GM18517 (cell line): ENCODE results near the gene EIF3CL.
"Not testable (repeated sequence)": the region's sequence is repeated elsewhere in the genome, so short reads cannot be mapped to it uniquely, and the experiment has no call there.

Experiments
- ATAC-seq: cut with Tn5 transposase; IDR thresholded peaks from one replicate; pipeline ENCODE4 v1.9.1; 2021; ENCODE audit warnings: mild to moderate bottlenecking, moderate library complexity; ENCODE audit not compliant: unreplicated experiment

Gene EIF3CL

DNA sequence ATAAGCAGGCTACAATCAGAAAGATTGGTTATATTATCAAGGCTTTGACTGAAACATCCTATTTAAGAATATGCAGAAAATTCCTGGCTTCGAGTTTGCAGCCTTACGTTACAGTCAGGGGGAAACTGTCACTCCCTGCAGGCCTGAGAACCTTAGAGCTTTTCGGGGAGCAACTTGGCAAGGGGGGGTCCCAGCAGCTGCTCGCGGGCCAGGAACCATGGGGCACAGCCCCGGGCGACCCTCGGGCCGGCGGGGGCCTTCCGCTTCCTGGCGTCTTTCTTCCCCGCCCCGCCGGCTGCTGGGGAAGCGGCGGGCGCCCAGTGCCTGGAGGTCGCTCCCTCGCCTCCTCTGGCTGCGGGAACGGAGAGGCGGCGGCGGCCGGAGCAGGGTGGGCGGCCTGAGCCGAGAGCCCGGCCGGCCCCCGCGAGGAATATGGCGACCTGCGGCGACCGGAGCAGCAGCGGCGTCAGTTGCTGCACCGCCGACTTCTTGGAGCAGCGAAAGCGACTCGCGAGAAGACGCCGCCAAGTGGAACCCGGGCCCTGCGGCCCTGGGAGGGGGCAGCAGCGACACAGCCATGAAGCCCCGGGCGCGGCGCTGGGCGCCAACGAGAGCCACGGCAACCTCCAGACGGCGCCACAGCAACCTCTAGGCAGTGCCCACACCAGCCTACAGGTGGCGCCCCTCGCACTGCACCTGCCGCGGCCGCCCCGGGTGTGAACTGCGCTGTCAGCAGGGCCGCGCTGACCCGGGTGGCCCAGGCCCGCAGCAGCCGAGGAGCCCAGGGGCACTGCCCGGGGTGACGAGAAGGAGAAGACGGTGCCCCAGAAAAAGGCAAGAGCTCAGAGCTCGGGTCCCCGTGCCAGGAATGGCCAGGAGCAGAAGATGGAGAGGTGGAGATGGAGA, 39.1 kb downstream of the EIF3CL start:
- ATAC-seq, result peak; percentile 79

DNA sequence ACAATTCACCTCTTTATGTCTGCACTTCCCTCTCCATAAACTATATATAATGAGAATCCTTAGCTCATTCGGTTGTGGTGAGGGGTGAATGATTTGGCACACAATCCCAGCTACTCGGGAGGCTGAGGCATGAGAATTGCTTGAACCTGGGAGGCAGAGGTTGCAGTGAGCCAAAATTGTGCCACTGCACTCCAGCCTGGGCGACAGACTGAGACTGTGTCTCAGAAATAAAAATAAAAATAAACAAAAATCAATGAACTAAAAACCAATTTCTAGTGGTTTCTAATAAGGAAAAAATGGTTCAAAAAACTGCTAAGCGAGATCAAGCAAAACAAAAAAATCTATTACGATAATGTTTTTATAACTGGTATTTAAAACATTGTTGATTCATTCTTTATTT, 40.2 kb downstream of the EIF3CL start, which contains the start of gene NPIPB6:
TSS of gene NPIPB6 (minus strand) at position 101 of the 400 bp plus-strand sequence. CDS start 686 bp downstream, outside the sequence.
- ATAC-seq, result not testable (repeated sequence)

DNA sequence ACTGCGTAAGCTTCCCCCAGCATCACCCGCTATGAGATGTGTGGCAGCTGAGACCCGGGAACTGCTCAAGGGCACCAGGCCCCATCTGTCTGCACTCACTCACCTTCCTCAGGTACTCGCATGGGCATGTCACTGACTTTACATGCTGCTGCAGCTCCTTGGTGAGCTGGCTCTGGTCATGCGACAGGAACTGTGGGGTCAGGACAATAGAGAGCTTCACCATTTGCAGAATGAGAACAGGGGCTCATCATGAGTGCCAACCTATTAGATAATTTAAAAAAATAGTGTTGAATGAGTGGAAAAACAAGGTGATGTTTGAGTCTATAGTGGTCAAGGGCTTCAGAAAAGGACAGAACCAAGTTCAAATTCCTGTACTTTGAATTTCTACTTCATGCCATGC, 41.0 kb downstream of the EIF3CL start:
- not testable (repeated sequence) for ATAC-seq

DNA sequence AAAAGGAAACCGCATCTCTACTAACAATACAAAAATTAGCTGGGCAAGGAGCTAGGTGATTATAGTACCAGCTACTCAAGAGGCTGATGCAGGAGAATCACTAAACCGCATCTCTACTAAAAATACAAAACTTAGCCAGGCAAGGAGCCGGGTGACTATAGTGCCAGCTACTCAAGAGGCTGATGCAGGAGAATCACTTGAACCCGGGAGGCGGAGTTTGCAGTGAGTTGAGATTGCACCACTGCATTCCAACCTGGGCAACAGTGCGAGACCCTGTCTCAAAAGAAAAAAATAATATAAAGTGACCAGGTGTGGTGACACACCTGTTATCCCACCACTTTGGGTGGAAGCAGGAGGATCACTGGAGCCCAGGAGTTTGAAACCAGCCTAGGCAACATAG, 65.4 kb downstream of the EIF3CL start:
- ATAC-seq, result not testable (repeated sequence)

- not testable (repeated sequence) for ATAC-seq
Measured at GRCh38 chr16:28336940-28337710, 66.5 kb downstream of the EIF3CL start.

DNA sequence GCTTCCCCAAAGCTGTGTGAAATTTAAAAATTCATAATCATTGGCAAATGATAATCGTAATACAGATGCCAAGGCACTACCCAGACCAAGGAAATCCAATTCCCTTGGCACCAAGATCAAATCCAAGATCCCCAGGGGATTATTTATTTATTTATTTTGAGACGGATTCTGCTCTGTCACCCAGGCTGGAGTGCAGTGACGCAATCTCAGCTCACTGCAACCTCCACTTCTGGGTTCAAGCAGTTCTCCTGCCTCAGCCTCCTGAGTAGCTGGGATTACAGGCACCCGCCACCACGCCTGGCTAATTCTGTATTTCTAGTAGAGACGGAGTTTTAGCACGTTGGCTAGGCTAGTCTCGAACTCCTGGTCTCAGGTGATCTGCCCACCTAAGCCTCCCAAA, 68.0 kb downstream of the EIF3CL start:
- ATAC-seq, result not testable (repeated sequence)

GRCh38 chr16:28332632-28333031, 71.0 kb downstream of the EIF3CL start:
- ATAC-seq, result not testable (repeated sequence)

DNA sequence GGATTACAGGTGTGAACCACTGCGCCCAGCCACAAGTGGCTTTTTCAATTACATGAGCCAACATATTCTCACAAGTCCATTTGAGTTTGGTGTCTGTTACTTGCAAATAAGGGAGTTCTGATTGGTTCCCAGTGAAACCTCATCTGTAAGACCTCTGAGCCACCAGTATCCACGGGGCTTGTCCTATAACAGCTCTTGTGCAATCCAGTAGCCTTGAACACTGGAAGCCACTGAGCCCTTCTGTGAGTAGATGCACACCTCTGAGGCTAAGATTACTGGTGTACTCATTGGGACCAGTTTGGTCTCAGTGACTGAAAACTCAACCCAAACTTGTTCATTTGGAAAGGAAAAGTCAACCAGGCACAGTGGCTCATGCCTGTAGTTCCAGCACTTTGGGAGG, 72.7 kb downstream of the EIF3CL start:
- ATAC-seq, result not testable (repeated sequence)

DNA sequence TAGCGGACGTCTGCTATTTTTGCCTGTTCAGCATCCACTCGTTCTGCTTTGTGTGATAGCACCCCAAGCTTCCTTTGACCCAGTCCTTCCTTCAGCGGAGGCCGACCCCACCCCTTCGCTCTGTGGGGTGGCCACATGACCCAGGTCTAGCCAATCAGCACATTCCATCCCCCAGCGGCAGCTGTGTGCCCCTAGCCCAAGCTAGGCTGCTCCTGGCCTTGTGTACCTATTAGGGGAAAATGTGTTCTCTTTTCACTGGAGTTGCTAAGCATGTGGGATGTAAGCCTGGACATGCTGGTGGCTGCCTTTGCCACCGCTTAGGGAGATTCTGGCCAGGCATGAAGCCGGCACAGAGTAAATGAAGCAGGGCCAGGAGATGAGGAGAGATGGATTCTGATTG, 73.4 kb downstream of the EIF3CL start:
- not testable (repeated sequence) for ATAC-seq
